ENCODE measurements around the gene NDST3.

DNA sequence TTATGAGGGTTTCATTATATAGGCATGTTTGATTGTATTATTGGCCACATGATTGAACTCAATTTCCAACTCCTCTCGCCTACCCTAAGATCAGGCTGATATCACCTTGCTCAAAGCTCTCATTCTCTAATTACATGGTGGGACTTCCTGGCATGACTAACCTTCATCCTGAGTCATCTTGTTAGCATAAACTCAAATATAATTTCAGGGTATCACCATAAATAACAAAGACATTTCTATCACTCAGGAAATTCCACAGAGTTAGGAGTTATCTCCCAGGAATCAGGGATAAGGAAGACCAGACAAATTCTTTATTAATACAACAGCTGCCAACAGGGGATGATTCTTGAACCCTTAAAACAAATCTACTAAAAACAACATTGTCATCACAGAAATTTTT is 90.7 kb downstream of the NDST3 start:
- TF ChIP-seq MYC (IDR thresholded peaks at IDR 0.05; ENCODE audit: low read depth, low read length) (no peak), CTCF (IDR thresholded peaks at IDR 0.05; ENCODE audit: low read depth, low read length) (no peak)

All from NB4 (cell line).